WTC11 (cell line): Measurements from ENCODE around the gene CHTF8. TPM values are rescaled to one million over a fixed set of nuclear protein-coding genes. Genes with fewer than 3 reads are reported as not detected.

Experiments
- ATAC-seq: fragments of 200-7000 bp; cut with Tn5 transposase; 2 replicates; pipeline ENCODE4 v1.10.0; 2021; ENCODE audit warnings: mild to moderate bottlenecking, moderate library complexity
- CTCF ChIA-PET: fragments of 300-600 bp; sonication (Branson Sonifier 250); formaldehyde crosslinking; loops from one replicate; lab custom pipeline; 2021; ENCODE audit warnings: antibody characterized with exemption; lab: Charles Lee
- POLR2A ChIA-PET: fragments of 350-600 bp; sonication (Branson Sonifier 250); formaldehyde crosslinking; loops from one replicate; lab custom pipeline; 2021; ENCODE audit warnings: antibody characterized with exemption; lab: Charles Lee
- DNase-seq: peaks from one replicate; pipeline ENCODE4 v3.0.0; 2021; ENCODE audit warnings: low spot score
- H3K27ac Mint-ChIP-seq: 2 replicates; pipeline ENCODE4 v1.8.0; 2021; ENCODE audit warnings: mixed read lengths
- H3K27me3 Mint-ChIP-seq: 2 replicates; pipeline ENCODE4 v1.8.0; 2021; ENCODE audit warnings: low read depth, mild to moderate bottlenecking, moderate library complexity, mixed read lengths
- H3K36me3 Mint-ChIP-seq: 2 replicates; pipeline ENCODE4 v1.8.0; 2021; ENCODE audit warnings: mixed read lengths
- H3K4me1 Mint-ChIP-seq: 2 replicates; pipeline ENCODE4 v1.8.0; 2022; ENCODE audit warnings: mixed read lengths
- H3K4me3 Mint-ChIP-seq: 2 replicates; pipeline ENCODE4 v1.8.0; 2021; ENCODE audit warnings: mild to moderate bottlenecking, moderate library complexity, mixed read lengths
- H3K9me3 Mint-ChIP-seq: 2 replicates; pipeline ENCODE4 v1.8.0; 2021; ENCODE audit warnings: mixed read lengths
- ARID4B ChIP-seq: sonication (generic); formaldehyde crosslinking; IDR thresholded peaks from 2 replicates; pipeline ENCODE4 v1.8.0; 2023; ENCODE audit warnings: missing genetic modification reagents, mild to moderate bottlenecking, borderline replicate concordance
- ATF6 ChIP-seq: sonication (generic); formaldehyde crosslinking; IDR thresholded peaks from 2 replicates; pipeline ENCODE4 v1.8.1; 2023; ENCODE audit warnings: mild to moderate bottlenecking, missing genetic modification reagents
- ESRRA ChIP-seq: sonication (generic); formaldehyde crosslinking; IDR thresholded peaks from 2 replicates; pipeline ENCODE4 v1.8.1; 2022; ENCODE audit warnings: mild to moderate bottlenecking, missing genetic modification reagents, borderline replicate concordance
- GRHL2 ChIP-seq: fragments of 250-450 bp; sonication (Bioruptor Pico); IDR thresholded peaks from 2 replicates; pipeline ENCODE4 v1.8.0; 2022; ENCODE audit warnings: mild to moderate bottlenecking, moderate library complexity; ENCODE audit not compliant: insufficient replicate concordance, severe bottlenecking
- MAX ChIP-seq: sonication (generic); formaldehyde crosslinking; IDR thresholded peaks from 2 replicates; pipeline ENCODE4 v1.8.0; 2022; ENCODE audit warnings: mild to moderate bottlenecking, missing genetic modification reagents
- NFE2L1 ChIP-seq: sonication (generic); formaldehyde crosslinking; IDR thresholded peaks from 2 replicates; pipeline ENCODE4 v1.8.1; 2023; ENCODE audit warnings: missing genetic modification reagents
- PRDM15 ChIP-seq: sonication (generic); formaldehyde crosslinking; IDR thresholded peaks from 2 replicates; pipeline ENCODE4 v1.8.0; 2022; ENCODE audit warnings: missing genetic modification reagents
- ZNF263 ChIP-seq: sonication (generic); formaldehyde crosslinking; IDR thresholded peaks from 2 replicates; pipeline ENCODE4 v1.8.1; 2022; ENCODE audit warnings: low read depth, mild to moderate bottlenecking, moderate library complexity, missing genetic modification reagents
- ZNF396 ChIP-seq: fragments of 250-450 bp; sonication (Bioruptor Pico); IDR thresholded peaks from 2 replicates; pipeline ENCODE4 v1.8.0; 2021; ENCODE audit warnings: mild to moderate bottlenecking, moderate library complexity, borderline replicate concordance
- ZNF671 ChIP-seq: fragments of 250-450 bp; sonication (Bioruptor Pico); IDR thresholded peaks from 2 replicates; pipeline ENCODE4 v1.8.0; 2021; ENCODE audit warnings: mild to moderate bottlenecking
- ZSCAN18 ChIP-seq: fragments of 250-450 bp; sonication (Bioruptor Pico); IDR thresholded peaks from 2 replicates; pipeline ENCODE4 v2.1.2; 2022; ENCODE audit warnings: mild to moderate bottlenecking, moderate library complexity
- total RNA-seq: library from RNA; stranded (reverse); gene quantifications from 3 replicates; pipeline ENCODE4 v1.2.3, GENCODE V29; 2021
- TF ChIP-seq, protein P1 (sequence below): sonication (generic); formaldehyde crosslinking; IDR thresholded peaks from 2 replicates; pipeline ENCODE4 v1.8.0; 2022; ENCODE audit warnings: mild to moderate bottlenecking, missing genetic modification reagents
- TF ChIP-seq, protein P2 (sequence below): sonication (generic); formaldehyde crosslinking; IDR thresholded peaks from 2 replicates; pipeline ENCODE4 v1.8.0; 2022; ENCODE audit warnings: mild to moderate bottlenecking, missing genetic modification reagents

The CHTF8 gene
- total RNA-seq, 1 experiment from 2014 or later: 115 TPM

DNA sequence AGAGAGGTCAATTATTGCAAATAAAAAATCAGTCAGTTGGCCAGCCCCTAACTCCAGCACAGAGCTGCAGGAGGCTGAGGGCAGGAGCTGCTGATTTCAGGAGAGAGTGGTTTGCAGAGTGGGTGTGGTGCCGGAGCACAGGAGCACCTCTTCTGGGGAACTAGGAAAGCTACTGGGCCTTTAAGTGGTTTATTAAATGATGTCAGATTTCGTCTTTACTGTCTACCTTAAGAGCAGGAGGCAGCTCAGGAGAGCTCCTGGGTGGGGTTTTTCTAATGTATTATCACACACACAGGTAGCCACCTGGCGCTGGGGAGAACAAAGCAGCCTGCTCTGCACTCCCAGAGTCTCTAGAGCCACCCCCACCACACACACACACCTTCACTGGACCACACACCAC lies 38.4 kb downstream of the CHTF8 start (continued):
- TF ChIP-seq, protein P1, sequence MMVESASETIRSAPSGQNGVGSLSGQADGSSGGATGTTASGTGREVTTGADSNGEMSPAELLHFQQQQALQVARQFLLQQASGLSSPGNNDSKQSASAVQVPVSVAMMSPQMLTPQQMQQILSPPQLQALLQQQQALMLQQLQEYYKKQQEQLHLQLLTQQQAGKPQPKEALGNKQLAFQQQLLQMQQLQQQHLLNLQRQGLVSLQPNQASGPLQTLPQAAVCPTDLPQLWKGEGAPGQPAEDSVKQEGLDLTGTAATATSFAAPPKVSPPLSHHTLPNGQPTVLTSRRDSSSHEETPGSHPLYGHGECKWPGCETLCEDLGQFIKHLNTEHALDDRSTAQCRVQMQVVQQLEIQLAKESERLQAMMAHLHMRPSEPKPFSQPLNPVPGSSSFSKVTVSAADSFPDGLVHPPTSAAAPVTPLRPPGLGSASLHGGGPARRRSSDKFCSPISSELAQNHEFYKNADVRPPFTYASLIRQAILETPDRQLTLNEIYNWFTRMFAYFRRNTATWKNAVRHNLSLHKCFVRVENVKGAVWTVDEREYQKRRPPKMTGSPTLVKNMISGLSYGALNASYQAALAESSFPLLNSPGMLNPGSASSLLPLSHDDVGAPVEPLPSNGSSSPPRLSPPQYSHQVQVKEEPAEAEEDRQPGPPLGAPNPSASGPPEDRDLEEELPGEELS (CRISPR knock-in tag): no peak
- TF ChIP-seq PRDM15 (CRISPR knock-in tag): no peak
- no peak for TF ChIP-seq ARID4B (CRISPR knock-in tag)
- no peak for TF ChIP-seq ZNF396 (CRISPR knock-in tag)

GRCh38 chr16:69089091-69089910 lies 43.1 kb downstream of the CHTF8 start:
- ATAC-seq: peak; percentile 94
- H3K9me3 Mint-ChIP-seq: no peaks in the 10 kb centered on the region
- H3K27ac Mint-ChIP-seq: peak overlapping the region; percentile 40; the same call in 1 of the 2 replicates

More at GRCh38 chr16:69089091-69089910, 43.1 kb downstream of the CHTF8 start:
- peak; percentile 48 for DNase-seq
- TF ChIP-seq, protein P2, sequence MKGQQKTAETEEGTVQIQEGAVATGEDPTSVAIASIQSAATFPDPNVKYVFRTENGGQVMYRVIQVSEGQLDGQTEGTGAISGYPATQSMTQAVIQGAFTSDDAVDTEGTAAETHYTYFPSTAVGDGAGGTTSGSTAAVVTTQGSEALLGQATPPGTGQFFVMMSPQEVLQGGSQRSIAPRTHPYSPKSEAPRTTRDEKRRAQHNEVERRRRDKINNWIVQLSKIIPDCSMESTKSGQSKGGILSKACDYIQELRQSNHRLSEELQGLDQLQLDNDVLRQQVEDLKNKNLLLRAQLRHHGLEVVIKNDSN (CRISPR knock-in tag): 0 out of 2 replicates have a peak, but pooled peaks have one; percentile 19
- TF ChIP-seq MAX (CRISPR knock-in tag) (peak; percentile 69; the same call in 1 of the 2 replicates), ZNF671 (CRISPR knock-in tag) (no peak), ATF6 (CRISPR knock-in tag) (no peak), NFE2L1 (CRISPR knock-in tag) (no peak), GRHL2 (no peak), ZSCAN18 (no peak), ESRRA (CRISPR knock-in tag) (no peak), ZNF263 (CRISPR knock-in tag) (peak; percentile 83; the same call in 1 of the 2 replicates)
- POLR2A ChIA-PET: interaction anchor here (0.6 to 1.5 kb wide), 4 partner anchors 11 to 34 kb away, joined by 3 to 4 read pairs (median 4); partner anchors contain the start of gene HAS3
- Mint-ChIP-seq H3K36me3 (peaks cover 8% of the 10 kb centered on the region), H3K27me3 (no peaks in the 10 kb centered on the region), H3K4me3 (no peak overlapping the region), H3K4me1 (peaks cover 45% of the 10 kb centered on the region)
- CTCF ChIA-PET: interaction anchor here (0.6 to 1.9 kb wide), 11 partner anchors 11 to 188 kb away, joined by 3 to 6 read pairs (median 4); partner anchors contain the start of gene HAS3
